ENCODE results near the gene CHST1.

Gene CHST1

DNA sequence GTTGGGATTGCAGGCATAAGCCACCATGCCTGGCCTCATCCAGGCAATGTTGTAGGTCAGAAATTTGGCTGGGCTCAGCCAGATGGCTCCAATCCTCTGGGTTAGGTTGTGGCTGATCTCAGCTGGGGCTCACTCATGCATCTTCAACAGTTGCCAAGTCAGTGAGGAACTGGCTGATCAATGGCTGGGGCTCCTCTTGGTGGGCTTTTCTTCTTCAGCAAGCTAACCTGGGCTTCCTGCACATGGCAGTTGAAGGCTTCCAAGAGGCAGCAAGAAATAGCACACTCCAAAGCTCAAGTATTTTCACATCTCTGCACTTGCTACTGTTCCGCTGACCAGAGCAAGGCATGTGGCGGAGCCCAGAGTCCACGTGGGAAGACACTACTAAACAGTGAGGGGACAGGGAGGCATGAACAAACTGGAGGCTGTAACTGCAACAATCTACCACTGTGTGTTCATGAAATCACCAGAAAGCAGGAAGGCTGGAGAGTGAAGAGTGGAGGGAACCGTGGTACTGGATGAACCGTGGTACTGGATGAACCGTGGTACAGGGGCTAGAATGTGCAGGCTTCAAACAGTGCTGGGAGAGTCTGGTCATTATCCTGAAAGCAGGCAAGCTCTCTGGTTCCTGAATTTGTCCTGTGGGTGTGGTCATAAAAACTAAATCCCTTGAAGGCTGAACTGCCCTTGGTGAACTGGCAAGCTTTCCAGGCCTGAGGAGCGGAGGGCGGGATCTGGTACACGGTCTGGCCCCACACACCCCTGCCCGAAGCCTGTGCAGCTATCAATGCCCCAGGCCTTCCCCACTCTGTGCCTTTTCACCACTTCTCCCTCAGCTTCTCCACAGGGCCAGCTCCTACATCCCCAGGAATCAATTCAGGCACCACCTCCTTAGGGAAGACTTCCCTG lies 20.2 kb downstream of the CHST1 start:
- no peak for DNase-seq (ENCODE audit: low read depth)

GRCh38 chr11:45643598-45644260 lies 21.7 kb downstream of the CHST1 start:
- DNase-seq (ENCODE audit: low read depth), result no peak

DNA sequence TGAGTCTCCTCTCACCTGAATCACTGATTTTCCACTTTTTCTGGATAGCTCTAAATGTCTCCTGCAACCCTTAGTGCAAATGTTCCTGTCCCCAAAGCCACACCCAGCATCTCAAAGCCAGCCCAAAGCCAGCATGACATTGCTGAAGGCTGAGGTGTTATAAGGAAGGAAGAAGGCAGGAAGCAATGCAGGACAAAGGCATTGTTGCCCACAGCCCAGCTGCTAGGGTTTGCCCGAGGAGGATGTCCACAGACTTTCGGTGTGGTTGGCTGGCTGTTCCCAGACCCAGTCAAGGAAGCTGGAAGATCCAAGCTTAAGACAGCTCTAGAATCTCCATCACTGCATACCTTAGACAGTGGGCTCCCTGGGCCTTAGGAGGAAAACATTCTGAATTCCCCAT lies 23.5 kb downstream of the CHST1 start:
- DNase-seq (ENCODE audit: low read depth), result no peak

DNA sequence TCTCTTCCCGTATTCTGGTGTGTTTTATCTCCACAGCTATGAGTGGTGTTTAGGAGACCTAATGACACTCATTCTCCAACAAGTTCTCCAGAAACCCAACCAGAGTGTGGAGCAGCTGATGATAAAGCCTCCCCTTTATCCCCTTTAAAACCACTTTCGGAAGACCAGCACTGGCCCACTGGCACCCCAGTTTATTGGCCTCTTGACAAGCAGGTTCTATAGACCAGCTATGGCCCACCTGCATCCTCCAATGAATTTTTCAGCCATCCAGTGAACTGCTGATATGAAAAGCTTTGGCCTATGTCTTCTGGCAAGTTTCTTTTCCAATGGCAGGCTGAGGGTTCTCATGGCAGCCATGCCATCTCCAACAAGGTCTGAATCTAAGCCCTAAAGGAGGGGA lies 27.4 kb downstream of the CHST1 start:
- DNase-seq (ENCODE audit: low read depth), result no peak

DNA sequence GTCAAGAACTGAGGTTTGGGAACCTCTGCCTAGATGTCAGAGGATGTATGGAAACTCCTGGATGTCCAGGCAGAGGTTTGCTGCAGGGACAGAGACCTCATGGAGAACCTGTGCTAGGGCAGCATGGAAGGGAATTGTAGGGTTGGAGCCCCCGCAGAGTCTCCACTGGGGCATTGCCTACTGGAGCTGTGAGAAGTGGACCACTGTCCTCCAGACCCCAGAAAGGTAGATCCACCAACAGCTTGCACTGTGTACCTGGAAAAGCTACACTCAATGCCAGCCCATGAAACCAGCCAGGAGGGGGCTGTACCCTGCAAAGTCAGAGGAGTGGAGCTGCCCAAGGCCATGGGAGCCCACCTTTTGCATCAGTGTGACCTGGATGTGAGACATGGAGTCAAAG lies 29.5 kb downstream of the CHST1 start:
- DNase-seq (ENCODE audit: low read depth), result no peak

GRCh38 chr11:45625611-45626010 lies 39.8 kb downstream of the CHST1 start:
- DNase-seq (ENCODE audit: low read depth), result no peak

DNA sequence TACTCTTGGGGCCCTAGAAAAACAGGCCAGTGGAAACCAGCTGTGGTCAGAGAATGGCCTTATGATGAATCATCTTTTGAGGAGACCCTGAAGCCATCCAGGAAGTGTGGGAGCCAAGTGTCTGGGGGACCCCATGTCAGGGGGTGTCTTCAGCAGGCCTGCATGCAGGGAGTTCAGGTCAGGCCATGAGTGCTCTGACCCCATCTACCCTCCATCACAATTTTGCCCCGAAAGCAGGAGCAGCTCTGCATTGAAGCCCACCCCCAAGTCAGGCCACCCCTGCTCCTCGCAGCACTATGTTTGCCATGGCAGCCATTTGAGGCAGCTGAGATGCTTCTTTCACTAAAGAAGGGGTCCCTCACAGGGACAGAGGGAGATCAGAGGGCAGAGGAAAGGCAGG lies 41.3 kb downstream of the CHST1 start:
- no peak for DNase-seq (ENCODE audit: low read depth)

GRCh38 chr11:45622861-45623260 lies 42.6 kb downstream of the CHST1 start:
- DNase-seq (ENCODE audit: low read depth), result no peak

GRCh38 chr11:45622283-45622682 lies 43.1 kb downstream of the CHST1 start:
- no peak for DNase-seq (ENCODE audit: low read depth)

GRCh38 chr11:45621588-45621987 lies 43.8 kb downstream of the CHST1 start:
- no peak for DNase-seq (ENCODE audit: low read depth)

- DNase-seq (ENCODE audit: low read depth), result no peak
Measured at GRCh38 chr11:45620243-45620642, 45.2 kb downstream of the CHST1 start.

GRCh38 chr11:45618897-45619296 lies 46.5 kb downstream of the CHST1 start:
- no peak for DNase-seq (ENCODE audit: low read depth)

GRCh38 chr11:45617871-45618601 lies 47.4 kb downstream of the CHST1 start:
- no peak for DNase-seq (ENCODE audit: low read depth)

GRCh38 chr11:45616802-45617549 lies 48.4 kb downstream of the CHST1 start:
- DNase-seq (ENCODE audit: low read depth), result no peak

DNA sequence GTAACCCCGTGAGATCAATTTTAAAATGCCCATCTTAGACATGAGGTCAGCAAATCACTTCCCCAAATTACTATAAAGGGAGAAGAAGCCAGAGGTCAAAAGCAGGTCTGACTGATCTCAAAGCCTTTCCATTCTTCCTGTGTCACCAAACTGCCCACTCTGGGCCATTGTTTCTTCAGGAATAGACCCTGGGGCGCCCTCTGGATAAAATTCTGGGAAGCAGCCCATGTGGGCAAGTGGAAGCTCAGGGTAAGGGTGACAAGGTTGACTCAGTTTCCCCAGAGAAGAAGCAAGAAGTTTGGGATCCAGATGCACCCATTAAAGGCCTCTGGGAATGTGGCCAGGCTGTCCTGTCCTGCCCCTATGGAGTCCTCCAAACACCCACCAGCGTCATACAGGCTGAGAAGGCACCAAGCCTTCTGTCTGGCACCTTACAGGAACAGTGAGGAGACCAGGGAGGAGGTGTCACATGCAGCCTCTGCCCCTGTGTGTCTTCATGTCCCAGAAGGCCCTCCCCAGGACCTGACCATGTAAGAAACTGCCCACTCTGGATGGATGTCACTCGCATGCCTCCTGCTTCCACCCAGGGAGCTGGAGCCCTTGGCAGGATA lies 50.1 kb downstream of the CHST1 start:
- DNase-seq (ENCODE audit: low read depth), result no peak

GRCh38 chr11:45614196-45614828 lies 51.1 kb downstream of the CHST1 start:
- DNase-seq (ENCODE audit: low read depth), result no peak

DNA sequence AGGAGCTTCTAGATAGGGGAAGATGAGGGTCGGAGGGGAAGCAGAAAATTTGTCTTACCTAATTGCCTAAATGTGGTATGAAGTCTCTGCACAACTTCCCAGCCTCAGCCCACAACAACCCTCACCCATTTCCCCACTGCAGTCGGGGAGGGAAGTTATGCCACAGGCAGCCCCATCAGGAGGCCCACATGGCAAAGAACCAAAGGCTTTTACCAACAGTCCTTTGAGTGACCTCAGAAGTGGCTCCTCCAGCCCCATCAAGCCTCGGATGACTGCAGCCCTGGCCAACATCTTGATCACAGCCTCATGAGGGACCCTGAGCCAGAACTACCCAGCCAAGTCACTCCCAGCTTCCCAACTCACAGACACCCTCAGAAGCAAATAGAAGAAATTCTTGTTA lies 54.8 kb downstream of the CHST1 start:
- no peak for DNase-seq (ENCODE audit: low read depth)

GRCh38 chr11:45609902-45610301 lies 55.5 kb downstream of the CHST1 start:
- no peak for DNase-seq (ENCODE audit: low read depth)

- DNase-seq (ENCODE audit: low read depth), result no peak
Measured at GRCh38 chr11:45609337-45609736, 56.1 kb downstream of the CHST1 start.

- no peak for DNase-seq (ENCODE audit: low read depth)
Measured at GRCh38 chr11:45607995-45608394, 57.4 kb downstream of the CHST1 start.

Data from HS-5 (cell line).